ACHN (cell line): Measurements from ENCODE around the gene OR2AK2.

ENCODE experiments used
- DNase-seq: peaks from one replicate; pipeline ENCODE4 v3.0.0-alpha.2; 2015
- in situ Hi-C: cut with HindIII; loops from 2 replicates; pipeline ENCODE4 v1.10.0; 2017; ENCODE audit warnings: low sequenced_read_pairs, low pct_ligation_motif_present, low pct_unique_long_range_greater_than_20kb

The OR2AK2 gene

GRCh38 chr1:248009681-248010080, 44.6 kb downstream of the OR2AK2 start:
- no peak for DNase-seq
- in situ Hi-C loops, result no loop called here

GRCh38 chr1:248013229-248013710, 48.2 kb downstream of the OR2AK2 start, which contains the start of gene OR2L5:
Gene OR2L5, plus strand, starts transcription at chr1:248013660. Its CDS starts 8,288 bp downstream, at chr1:248021948.
- DNase-seq, result no peak
- in situ Hi-C loops, result no loop called here

GRCh38 chr1:248015803-248016202, 50.8 kb downstream of the OR2AK2 start:
- in situ Hi-C loops, result no loop called here
- DNase-seq, result no peak
